Ascending aorta (tissue), 2 donors: ENCODE measurements around the gene CD63. TPM values are rescaled to one million over a fixed set of nuclear protein-coding genes. Genes with fewer than 3 reads are reported as not detected.
A peak's percentile ranks its signal among the peaks of the same experiment; 100 is the strongest.

Source experiments
- DNase-seq, 2 donors: peaks; one replicate each; pipeline ENCODE4 v3.0.0-alpha.2; 2019; ENCODE audit warnings: low spot score in 2 of 2
- H3K27ac ChIP-seq, 2 donors: fragments of 200-600 bp; sonication (generic); one replicate each; pipeline ENCODE4 v1.5.1; 2016 to 2017; ENCODE audit warnings: mild to moderate bottlenecking in 1 of 2
- H3K27me3 ChIP-seq: fragments of 200-600 bp; sonication (generic); one replicate; pipeline ENCODE4 v1.5.1; 2017
- H3K36me3 ChIP-seq, 2 donors: fragments of 200-600 bp; sonication (generic); one replicate each; pipeline ENCODE4 v1.5.1; 2016
- H3K4me1 ChIP-seq, 2 donors: fragments of 200-600 bp; sonication (generic); one replicate each; pipeline ENCODE4 v1.5.1; 2016 to 2017; ENCODE audit warnings: mild to moderate bottlenecking in 1 of 2
- H3K4me3 ChIP-seq, 2 donors: fragments of 200-600 bp; sonication (generic); one replicate each; pipeline ENCODE4 v1.5.1; 2016 to 2017; ENCODE audit warnings: mild to moderate bottlenecking in 1 of 2
- H3K9me3 ChIP-seq, 2 donors: fragments of 200-600 bp; sonication (generic); one replicate each; pipeline ENCODE4 v1.5.1; 2016
- intact Hi-C: fragments of 100-400 bp; cut with DNase I; formaldehyde crosslinking; loops from one replicate; pipeline ENCODE4 v1.15.1; 2023
- total RNA-seq: library from RNA; depleted of rRNA; stranded (reverse); fragments of >200 nt; gene quantifications from one replicate; pipeline ENCODE4 v1.1.0, GENCODE V29; 2016
- TF ChIP-seq, protein P1 (sequence below), 3 experiments: fragments of 200-600 bp in 2 of 3; fragments of 450-650 bp in 1 of 3; sonication (generic) in 2 of 3; IDR thresholded peaks; one replicate each; pipeline ENCODE4 v1.5.1; 2016 to 2019; ENCODE audit warnings: antibody characterized with exemption in 3 of 3, mild to moderate bottlenecking in 1 of 3, moderate library complexity in 1 of 3

Gene CD63
- total RNA-seq, 1 donor from 2014 or later = 566 TPM

DNA sequence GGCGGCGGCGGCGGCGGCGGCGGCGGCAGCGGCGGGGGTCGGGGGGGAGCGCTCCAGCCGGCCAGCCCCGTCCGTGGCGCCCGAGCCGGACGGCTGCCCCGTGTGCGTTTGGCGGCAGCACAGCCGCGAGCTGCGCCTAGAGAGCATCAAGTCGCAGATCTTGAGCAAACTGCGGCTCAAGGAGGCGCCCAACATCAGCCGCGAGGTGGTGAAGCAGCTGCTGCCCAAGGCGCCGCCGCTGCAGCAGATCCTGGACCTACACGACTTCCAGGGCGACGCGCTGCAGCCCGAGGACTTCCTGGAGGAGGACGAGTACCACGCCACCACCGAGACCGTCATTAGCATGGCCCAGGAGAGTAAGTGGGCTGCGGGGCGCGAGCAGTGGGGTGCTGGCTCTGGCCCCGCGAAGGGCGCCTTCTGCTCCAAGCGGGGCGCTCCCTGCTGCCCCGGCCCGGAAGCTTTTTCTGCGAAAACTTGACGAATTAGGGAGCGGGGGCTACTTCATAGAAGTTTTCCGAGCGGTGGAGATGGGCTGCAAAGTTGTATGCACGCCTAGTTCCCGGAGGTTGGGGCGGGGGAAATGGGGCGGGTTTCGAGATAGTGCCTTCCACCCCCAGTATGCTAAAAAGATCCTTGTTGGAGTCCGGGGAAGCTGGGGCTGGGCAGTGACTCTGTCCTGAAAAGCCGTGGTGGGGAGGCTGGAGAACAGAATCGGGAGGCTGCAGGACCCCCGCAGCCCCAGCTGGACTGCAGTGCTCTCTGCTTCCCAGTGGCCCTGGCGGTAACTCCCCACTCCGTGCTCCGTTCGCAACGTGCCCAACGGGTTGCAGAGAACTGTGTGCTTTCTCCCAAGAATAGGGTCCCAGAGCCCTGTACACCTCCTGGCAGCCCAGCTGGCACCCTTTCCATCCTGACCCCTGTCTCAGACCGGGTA lies 14.9 kb upstream of the CD63 start:
- DNase-seq = peak in 1 of 2 donors; percentile 75
- Histone ChIP-seq H3K4me1 (peaks cover 13 to 21% of the 10 kb centered on the region in 2 donors), H3K4me3 (peak overlapping the region; percentile 77 to 96), H3K36me3 (no peaks in the 10 kb centered on the region), H3K27me3 (no peaks in the 10 kb centered on the region), H3K9me3 (no peaks in the 10 kb centered on the region), H3K27ac (peak overlapping the region; percentile 63 to 76)
- intact Hi-C loops = loop anchor here (5.0 kb wide), 3 partner anchors 74 to 299 kb away; partner anchors contain the start of genes ORMDL2, PYM1, RPS26 and SARNP
- TF ChIP-seq, protein P1, sequence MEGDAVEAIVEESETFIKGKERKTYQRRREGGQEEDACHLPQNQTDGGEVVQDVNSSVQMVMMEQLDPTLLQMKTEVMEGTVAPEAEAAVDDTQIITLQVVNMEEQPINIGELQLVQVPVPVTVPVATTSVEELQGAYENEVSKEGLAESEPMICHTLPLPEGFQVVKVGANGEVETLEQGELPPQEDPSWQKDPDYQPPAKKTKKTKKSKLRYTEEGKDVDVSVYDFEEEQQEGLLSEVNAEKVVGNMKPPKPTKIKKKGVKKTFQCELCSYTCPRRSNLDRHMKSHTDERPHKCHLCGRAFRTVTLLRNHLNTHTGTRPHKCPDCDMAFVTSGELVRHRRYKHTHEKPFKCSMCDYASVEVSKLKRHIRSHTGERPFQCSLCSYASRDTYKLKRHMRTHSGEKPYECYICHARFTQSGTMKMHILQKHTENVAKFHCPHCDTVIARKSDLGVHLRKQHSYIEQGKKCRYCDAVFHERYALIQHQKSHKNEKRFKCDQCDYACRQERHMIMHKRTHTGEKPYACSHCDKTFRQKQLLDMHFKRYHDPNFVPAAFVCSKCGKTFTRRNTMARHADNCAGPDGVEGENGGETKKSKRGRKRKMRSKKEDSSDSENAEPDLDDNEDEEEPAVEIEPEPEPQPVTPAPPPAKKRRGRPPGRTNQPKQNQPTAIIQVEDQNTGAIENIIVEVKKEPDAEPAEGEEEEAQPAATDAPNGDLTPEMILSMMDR (IDR thresholded peaks at IDR 0.05) = peak in 1 of 3 experiments; percentile 26

DNA sequence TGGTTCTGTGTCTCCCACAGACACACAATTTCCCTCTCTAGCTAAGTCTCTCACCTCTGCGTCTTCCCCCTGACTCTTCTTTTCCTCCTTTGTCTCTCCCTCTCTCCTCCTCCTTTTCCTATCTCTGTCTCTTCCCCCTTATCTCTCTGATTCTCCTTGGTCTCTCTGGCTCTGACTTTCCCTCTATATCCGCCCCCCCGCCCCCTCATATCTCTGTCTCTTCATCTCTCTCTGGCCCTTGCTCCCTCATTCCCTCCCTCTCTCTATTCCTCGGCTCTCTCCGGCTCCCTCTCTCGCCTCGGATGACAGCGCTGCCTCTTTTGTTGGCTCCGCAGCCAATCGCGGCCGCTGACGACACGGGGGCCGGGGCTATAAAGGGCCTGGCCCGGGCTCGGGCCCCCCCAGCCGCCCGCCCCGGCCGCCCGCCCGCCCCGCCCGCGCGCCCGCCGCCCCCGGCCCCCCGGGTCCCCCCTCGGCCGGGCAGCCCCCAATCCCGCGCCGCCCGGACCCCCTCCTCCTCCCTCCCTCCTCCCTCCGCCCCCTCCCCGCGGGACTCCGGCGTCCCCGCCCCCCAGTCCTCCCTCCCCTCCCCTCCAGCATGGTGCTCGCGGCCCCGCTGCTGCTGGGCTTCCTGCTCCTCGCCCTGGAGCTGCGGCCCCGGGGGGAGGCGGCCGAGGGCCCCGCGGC lies 14.1 kb upstream of the CD63 start, which contains the start of gene GDF11:
TSS of gene GDF11 (plus strand) at position 404 of the 687 bp plus-strand sequence. CDS start at position 599, 195 bp downstream.
- DNase-seq = peak in 1 of 2 donors; percentile 91
- peak within 1 kb of the TSS; percentile 77 to 96 for H3K4me3 ChIP-seq
- intact Hi-C loops = loop anchor here (5.0 kb wide), 3 partner anchors 74 to 299 kb away; partner anchors contain the start of genes ORMDL2, PYM1, RPS26 and SARNP
- TF ChIP-seq, protein P1 (IDR thresholded peaks at IDR 0.05) = no peak
- no peaks in the 10 kb centered on the region for H3K27me3 ChIP-seq
- peak within 1 kb of the TSS; percentile 63 to 76 for H3K27ac ChIP-seq
- no peaks in the 10 kb centered on the region for H3K9me3 ChIP-seq
- H3K4me1 ChIP-seq = peaks cover 16 to 25% of the 10 kb centered on the region in 2 donors
- H3K36me3 ChIP-seq = no peaks in the 10 kb centered on the region

DNA sequence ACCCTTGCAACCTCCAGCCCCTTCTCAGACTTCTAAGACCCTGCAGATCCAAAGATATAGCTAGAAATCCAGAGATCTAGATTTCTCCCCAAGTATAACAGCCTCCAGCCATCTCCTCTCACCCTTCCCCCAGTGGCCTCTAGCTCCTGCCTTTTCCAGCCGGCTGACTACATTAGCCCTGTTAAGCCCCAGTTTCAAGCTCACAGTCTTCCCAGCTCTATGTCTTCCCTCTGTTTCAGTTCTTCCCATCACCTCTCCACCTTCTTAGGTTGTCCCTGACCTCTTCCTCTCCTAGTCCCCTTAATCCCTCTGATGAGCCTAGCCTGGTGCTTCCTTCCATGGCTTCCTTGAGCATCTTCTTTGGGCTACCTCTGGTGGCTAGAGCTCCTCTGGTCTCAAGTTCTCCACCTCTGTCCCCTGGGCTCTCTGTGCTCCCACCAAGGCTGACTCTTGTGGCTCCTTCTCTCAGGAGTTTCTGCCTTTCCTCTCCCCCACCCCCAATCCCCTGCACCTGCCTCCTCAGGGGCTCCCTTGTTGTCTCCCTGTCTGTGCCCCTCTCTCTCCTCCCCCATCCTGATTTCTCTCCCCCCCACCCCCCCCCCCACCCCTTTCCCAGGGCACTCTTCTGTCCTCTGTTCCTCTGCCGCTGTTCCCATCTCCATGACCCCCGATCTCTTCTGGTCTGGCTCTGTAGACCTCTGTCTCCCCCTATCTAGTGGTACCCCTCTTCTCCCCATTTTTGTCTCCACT lies 13.3 kb upstream of the CD63 start:
- peak overlapping the region in 1 of 2 donors; percentile 76 for H3K27ac ChIP-seq
- no peaks in the 10 kb centered on the region for H3K27me3 ChIP-seq
- intact Hi-C loops = loop anchor here (5.0 kb wide), 3 partner anchors 75 to 300 kb away; partner anchors contain the start of genes ORMDL2, PYM1, RPS26 and SARNP
- TF ChIP-seq, protein P1 (IDR thresholded peaks at IDR 0.05) = no peak
- H3K4me3 ChIP-seq = peak overlapping the region in 1 of 2 donors; percentile 96
- peak in 1 of 2 donors; percentile 45 for DNase-seq
- H3K36me3 ChIP-seq = no peaks in the 10 kb centered on the region
- no peaks in the 10 kb centered on the region for H3K9me3 ChIP-seq
- peaks cover 16 to 30% of the 10 kb centered on the region in 2 donors for H3K4me1 ChIP-seq

DNA sequence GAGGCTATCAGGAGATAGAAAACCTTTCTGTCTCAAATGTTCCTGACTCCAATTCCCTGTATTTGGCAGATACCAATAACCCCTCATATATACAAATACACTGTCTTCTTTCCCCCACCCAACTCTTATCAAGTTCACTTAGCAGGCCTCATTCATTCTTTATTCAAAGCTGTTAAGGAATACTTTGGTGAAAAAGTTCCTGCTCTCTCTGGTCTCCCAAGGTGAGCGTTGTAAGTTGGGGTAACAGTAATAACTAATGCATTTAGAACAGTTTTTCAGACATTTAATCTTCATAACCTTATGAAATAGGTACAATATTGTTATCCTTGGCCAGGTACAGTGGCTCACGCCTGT lies 10.2 kb upstream of the CD63 start:
- H3K36me3 ChIP-seq = no peaks in the 10 kb centered on the region
- no peak for DNase-seq
- no peak overlapping the region for H3K27ac ChIP-seq
- no peak overlapping the region for H3K4me3 ChIP-seq
- H3K9me3 ChIP-seq = no peaks in the 10 kb centered on the region
- intact Hi-C loops = no loop called here
- TF ChIP-seq, protein P1 (IDR thresholded peaks at IDR 0.05) = no peak
- peaks cover 9 to 16% of the 10 kb centered on the region in 2 donors for H3K4me1 ChIP-seq
- no peaks in the 10 kb centered on the region for H3K27me3 ChIP-seq
